HG02981 (cell line): ENCODE measurements around the gene NCK1.

ENCODE experiments used
- ATAC-seq: cut with Tn5 transposase; IDR thresholded peaks from one replicate; pipeline ENCODE4 v1.9.1; 2021; ENCODE audit warnings: mild to moderate bottlenecking, moderate library complexity; ENCODE audit not compliant: unreplicated experiment

NCK1 gene

DNA sequence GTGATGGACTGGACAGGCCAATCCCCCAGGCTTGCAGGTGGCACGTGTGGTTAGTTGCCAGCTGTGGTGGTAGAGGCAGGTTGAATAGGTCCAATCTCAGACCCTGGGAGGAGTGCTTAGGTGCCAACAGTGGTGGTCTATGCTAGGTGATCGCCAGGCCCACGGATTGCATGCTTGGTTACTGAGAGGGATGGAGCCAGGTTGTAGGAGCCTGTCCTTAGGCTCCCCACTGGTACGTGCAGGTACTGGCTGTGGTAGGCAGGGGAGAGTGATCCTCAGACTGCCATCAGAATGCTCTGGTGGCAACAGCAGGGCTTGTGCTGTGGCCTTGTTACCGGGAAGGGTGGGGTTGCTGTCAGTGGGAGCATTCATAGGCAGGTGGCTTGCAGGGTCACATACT is 44.7 kb downstream of the NCK1 start:
- ATAC-seq: no peak

DNA sequence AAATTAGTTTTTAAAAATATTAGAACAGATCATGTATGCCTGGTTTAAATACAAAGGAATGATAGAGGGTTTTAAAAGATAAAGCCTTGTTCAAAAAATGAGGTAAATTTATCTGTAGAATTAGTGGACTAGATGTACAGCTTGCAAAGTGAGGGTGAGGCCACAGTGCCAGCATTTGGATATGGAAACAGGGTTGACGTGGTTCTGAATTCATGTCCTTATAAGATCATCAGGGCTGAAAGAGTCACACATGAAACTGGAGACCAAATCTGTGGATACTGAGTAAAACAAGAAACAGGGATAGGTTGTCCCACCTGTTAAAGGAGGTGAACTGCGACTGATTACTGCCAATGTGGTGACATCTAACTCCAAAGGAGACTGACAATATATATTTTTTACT is 46.3 kb downstream of the NCK1 start:
- ATAC-seq: no peak

GRCh38 chr3:136909187-136909586 is 47.2 kb downstream of the NCK1 start:
- peak; percentile 53 for ATAC-seq

DNA sequence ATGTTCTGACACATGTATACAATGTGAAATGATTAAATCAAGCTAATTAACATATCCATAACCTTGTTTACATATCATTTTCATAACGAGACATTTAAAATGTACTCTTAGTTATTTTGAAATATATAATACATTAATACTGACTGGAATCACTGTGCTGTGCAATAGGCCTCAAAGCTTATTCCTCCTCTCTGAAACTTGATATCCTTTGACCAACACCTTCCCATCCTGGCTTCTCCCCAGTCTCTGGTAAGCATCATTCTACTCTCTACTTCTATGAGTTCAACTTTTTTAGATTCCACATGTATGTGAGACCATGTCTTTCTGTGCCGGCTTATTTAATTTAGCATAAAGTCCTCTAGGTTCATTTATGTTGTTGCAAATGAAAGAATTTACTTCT is 48.7 kb downstream of the NCK1 start:
- ATAC-seq: no peak

DNA sequence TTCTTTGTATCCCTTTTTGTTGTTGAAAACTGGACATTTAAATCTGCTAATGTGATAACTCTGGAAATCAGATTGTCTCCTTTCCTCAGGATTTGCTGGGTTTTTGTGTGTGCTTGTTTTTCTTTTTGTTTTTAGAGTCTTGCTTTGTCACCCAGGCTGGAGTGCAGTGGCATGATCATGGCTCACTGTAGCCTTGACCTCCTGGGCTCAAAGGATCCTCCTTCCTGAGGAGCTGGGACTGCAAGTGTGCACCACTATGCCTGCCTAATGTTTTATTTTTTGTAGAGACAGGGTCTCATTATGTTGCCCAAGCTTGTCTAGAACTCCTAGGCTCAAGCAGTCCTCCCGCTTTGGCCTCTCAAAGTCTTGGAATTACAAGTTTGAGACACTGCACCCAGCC is 51.2 kb downstream of the NCK1 start:
- ATAC-seq: no peak

DNA sequence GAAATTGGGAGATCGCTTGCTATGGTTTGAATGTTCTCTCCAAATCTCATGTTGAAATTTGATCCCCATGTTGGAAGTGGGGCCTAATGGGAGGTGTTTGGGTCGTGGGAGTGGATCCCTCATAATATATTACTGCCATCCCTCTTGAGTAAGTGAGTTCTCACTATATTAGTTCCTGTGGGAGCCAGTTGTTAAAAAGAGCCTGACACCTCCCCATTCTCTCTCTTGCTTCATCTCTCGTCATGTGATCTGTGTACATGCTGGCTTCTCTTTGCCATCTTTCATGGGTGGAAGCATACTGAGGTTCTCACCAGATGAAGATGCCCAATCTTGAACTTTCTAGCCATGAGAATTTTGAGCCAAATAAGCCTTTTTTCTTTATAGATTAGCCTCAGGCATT is 52.7 kb downstream of the NCK1 start:
- ATAC-seq: no peak

- no peak for ATAC-seq
Observed at GRCh38 chr3:136916223-136916622, 54.2 kb downstream of the NCK1 start.

- ATAC-seq: peak; percentile 71
Observed at GRCh38 chr3:136919799-136920580, 58.0 kb downstream of the NCK1 start.

- ATAC-seq: no peak
Observed at GRCh38 chr3:136920904-136921611, 59.0 kb downstream of the NCK1 start.

- ATAC-seq: peak; percentile 62
Observed at GRCh38 chr3:136925425-136926190, 63.6 kb downstream of the NCK1 start.

DNA sequence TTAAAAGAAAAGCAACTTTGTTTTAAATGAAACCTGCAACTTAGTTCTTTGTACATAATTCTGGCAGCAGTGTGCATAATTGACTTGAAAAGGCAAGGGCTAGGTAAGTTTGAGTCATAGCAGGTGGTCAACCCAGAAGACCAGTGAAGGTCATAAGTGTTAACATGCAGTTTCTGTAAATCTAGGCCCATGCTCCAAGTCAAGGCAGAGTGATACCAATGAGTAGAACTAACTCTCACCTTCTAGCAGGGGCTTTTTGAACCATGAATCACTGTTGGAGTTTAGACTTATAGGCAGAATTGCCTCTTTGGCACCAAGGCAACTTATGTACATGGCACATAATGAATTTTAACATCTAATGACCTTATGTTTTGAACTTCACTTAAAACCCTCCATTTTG is 66.2 kb downstream of the NCK1 start:
- ATAC-seq: no peak

GRCh38 chr3:136929977-136930670 is 68.1 kb downstream of the NCK1 start:
- no peak for ATAC-seq

DNA sequence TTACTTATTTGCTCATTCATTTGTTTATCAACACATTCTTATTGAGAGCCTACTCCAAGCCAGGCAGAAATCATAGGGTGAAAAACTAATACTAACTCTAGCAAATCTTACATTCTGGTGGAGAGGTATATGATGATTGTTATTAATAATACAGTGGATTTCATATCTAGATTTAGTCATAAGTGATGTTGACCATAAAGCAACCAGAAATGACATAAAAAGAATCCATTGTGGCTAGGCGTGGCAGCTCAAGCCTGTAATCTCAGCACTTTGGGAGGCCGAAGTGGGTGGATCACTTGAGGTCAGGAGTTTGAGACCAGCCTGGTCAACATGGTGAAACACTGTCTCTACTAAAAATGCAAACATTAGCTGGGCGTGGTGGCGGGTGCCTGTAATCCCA is 69.6 kb downstream of the NCK1 start:
- ATAC-seq: no peak

DNA sequence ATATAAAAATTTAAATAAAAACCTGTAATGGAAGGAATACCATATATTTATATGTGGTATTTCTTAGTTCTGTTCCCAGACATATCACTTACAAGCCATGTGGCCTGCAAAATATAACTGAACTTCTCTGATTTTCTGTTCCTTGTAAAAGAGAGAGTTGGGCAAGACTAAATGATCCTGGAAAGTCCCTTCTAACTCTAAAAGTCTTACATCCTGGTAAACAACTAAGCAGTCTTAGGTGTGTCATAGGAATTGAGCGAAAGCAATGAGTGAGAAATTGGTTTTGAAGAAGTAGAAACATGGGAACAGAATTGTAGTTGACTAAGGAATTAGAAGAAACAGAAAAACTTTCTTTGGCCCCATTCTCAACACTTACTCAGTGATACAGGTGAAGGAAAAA is 70.5 kb downstream of the NCK1 start:
- no peak for ATAC-seq

GRCh38 chr3:136932978-136933772 is 71.2 kb downstream of the NCK1 start:
- ATAC-seq: no peak

- no peak for ATAC-seq
Observed at GRCh38 chr3:136937175-136937574, 75.2 kb downstream of the NCK1 start.

GRCh38 chr3:136937851-136938250 is 75.8 kb downstream of the NCK1 start:
- no peak for ATAC-seq

GRCh38 chr3:136938334-136938733 is 76.3 kb downstream of the NCK1 start:
- no peak for ATAC-seq

GRCh38 chr3:136939489-136939888 is 77.5 kb downstream of the NCK1 start:
- ATAC-seq: no peak

- ATAC-seq: no peak
Observed at GRCh38 chr3:136942803-136943202, 80.8 kb downstream of the NCK1 start.
